SJCRH30 (cell line): ENCODE results near the gene SRSF9. TPM values are rescaled to one million over a fixed set of nuclear protein-coding genes. Genes with fewer than 3 reads are reported as not detected.
A peak's percentile ranks its signal among the peaks of the same experiment; 100 is the strongest.

ENCODE experiments used
- DNase-seq, 2 experiments: peaks; one replicate each; pipeline ENCODE4 v3.0.0-alpha.2; 2015 to 2020
- H3K27ac ChIP-seq: fragments of 250-450 bp; sonication (Bioruptor Pico); 2 replicates; pipeline ENCODE4 v1.5.1; 2020; ENCODE audit warnings: mild to moderate bottlenecking, moderate library complexity
- H3K27me3 ChIP-seq: fragments of 250-450 bp; sonication (Bioruptor Pico); 2 replicates; pipeline ENCODE4 v1.5.1; 2020; ENCODE audit warnings: mild to moderate bottlenecking, moderate library complexity
- H3K36me3 ChIP-seq: fragments of 250-450 bp; sonication (Bioruptor Pico); 2 replicates; pipeline ENCODE4 v1.5.1; 2020; ENCODE audit warnings: mild to moderate bottlenecking, moderate library complexity
- H3K4me1 ChIP-seq: fragments of 250-450 bp; sonication (Bioruptor Pico); 2 replicates; pipeline ENCODE4 v1.5.1; 2020; ENCODE audit warnings: mild to moderate bottlenecking, moderate library complexity
- H3K4me3 ChIP-seq: fragments of 250-450 bp; sonication (Bioruptor Pico); 2 replicates; pipeline ENCODE4 v1.5.1; 2020; ENCODE audit warnings: mild to moderate bottlenecking, moderate library complexity
- H3K9me3 ChIP-seq: fragments of 250-450 bp; sonication (Bioruptor Pico); replicated peaks from 2 replicates; pipeline ENCODE4 v1.5.1; 2020; ENCODE audit warnings: mild to moderate bottlenecking, moderate library complexity
- total RNA-seq: library from RNA; depleted of rRNA; stranded (reverse); fragments of >200 nt; shearing (Covaris generic); gene quantifications from 2 replicates; pipeline ENCODE4 v1.2.3, GENCODE V29; 2014

SRSF9 gene
- total RNA-seq, 1 experiment from 2014 or later, result 136 TPM

GRCh38 chr12:120445911-120446843, 23.4 kb downstream of the SRSF9 start, which contains the start of the genes GATC and TRIAP1:
Gene GATC (plus strand): TSS chr12:120446444. CDS start chr12:120446481, 37 bp downstream.
Gene TRIAP1 (minus strand): TSS chr12:120446384. CDS start chr12:120446372, 12 bp downstream.
- peak within 1 kb of the TSS; percentile 54 for H3K27ac ChIP-seq
- no peaks in the 10 kb centered on the region for H3K27me3 ChIP-seq
- peak within 1 kb of the TSS; percentile 94 for H3K4me3 ChIP-seq
- H3K36me3 ChIP-seq, result peaks cover 18% of the 10 kb centered on the region
- H3K4me1 ChIP-seq, result peaks cover 4% of the 10 kb centered on the region; the same call in 1 of the 2 replicates
- DNase-seq, result peak; percentile 78 to 84
- no peaks in the 10 kb centered on the region for H3K9me3 ChIP-seq

- Histone ChIP-seq H3K27ac (no peak overlapping the region), H3K4me1 (peaks cover 4% of the 10 kb centered on the region; the same call in 1 of the 2 replicates), H3K4me3 (no peak overlapping the region), H3K9me3 (no peaks in the 10 kb centered on the region), H3K36me3 (peaks cover 21% of the 10 kb centered on the region), H3K27me3 (no peaks in the 10 kb centered on the region)
- no peak for DNase-seq
Measured at GRCh38 chr12:120444676-120445075, 24.9 kb downstream of the SRSF9 start.

DNA sequence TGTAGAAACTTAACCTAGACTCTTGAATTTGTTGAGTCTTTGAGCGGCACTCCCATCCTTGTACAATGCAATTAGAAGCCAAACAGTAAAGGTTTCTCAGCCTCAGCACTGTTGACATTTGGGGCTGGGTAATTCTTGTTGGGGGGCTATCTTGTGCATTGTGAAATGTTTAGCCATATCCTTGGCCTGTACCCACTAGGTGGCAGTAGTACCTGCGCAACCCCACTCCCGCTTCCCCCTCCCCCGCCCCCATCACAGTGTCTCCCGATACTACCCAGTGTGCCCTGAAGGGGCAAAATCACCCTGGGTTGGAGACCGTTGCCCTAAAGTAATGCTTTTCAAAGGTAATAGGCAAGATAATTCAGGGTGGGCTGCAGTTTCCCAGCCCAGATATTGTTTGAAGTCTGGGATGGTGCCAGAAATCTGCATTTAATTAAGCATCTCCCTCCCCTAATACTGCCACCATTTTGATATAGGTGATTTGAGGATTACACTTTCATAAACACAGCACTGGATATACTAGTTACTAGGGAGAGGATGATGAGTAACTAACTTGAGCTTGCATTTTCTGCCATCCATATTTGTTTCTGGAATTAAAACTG, 29.8 kb downstream of the SRSF9 start:
- no peaks in the 10 kb centered on the region for H3K27me3 ChIP-seq
- H3K4me1 ChIP-seq, result no peaks in the 10 kb centered on the region
- peaks cover 25% of the 10 kb centered on the region for H3K36me3 ChIP-seq
- no peak overlapping the region for H3K4me3 ChIP-seq
- DNase-seq, result peak; percentile 61 to 73
- no peaks in the 10 kb centered on the region for H3K9me3 ChIP-seq
- no peak overlapping the region for H3K27ac ChIP-seq

- Histone ChIP-seq H3K27ac (peak overlapping the region; percentile 50), H3K36me3 (peaks cover 20% of the 10 kb centered on the region), H3K4me1 (no peaks in the 10 kb centered on the region), H3K9me3 (no peaks in the 10 kb centered on the region), H3K27me3 (no peaks in the 10 kb centered on the region), H3K4me3 (peak overlapping the region; percentile 74)
- DNase-seq, result no peak
Measured at GRCh38 chr12:120438495-120439198, 30.9 kb downstream of the SRSF9 start.

GRCh38 chr12:120437735-120438494, 31.6 kb downstream of the SRSF9 start, which contains the start of gene COX6A1:
Gene COX6A1 (plus strand): TSS chr12:120438113. CDS start chr12:120438127, 14 bp downstream.
- Histone ChIP-seq H3K27me3 (no peaks in the 10 kb centered on the region), H3K9me3 (no peaks in the 10 kb centered on the region), H3K4me1 (no peaks in the 10 kb centered on the region), H3K36me3 (peaks cover 20% of the 10 kb centered on the region), H3K4me3 (peak within 1 kb of the TSS; percentile 74), H3K27ac (peak within 1 kb of the TSS; percentile 50)
- DNase-seq, result peak; percentile 97 to 98

DNA sequence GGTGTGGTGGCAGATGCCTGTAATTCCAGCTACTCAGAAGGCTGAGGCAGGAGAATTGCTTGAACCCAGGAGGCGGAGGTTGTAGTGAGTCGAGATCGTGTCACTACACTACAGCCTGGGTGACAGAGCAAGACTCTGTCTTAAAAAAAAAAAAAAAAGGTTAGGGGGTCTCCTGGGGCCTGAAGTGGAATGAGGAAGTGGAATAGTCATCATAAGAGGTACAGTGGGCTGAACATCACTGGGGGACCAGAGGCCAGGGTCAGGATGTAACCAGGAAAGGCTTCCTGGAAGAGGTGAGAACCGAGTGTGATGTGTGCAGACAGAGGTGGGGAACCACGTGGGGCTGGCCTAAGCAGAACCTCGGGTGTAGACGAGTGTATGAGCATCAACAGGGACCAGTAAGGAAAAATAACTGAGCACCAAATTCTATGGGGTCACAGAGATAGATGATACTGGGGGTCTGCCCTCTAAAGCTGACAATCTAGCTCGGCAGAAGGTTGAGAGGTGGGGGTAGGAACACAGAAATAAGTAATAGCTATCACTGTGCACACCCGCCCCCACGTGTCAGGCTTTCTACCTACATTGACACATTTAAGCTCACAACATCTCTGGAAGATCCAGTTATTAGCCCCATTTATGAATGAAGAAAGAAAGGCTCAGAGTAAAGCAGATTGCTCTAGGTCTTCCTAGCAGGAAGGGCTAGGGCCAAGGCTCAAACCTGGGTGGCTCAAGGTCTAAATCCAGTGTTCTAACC, 36.6 kb downstream of the SRSF9 start:
- H3K27me3 ChIP-seq, result no peaks in the 10 kb centered on the region
- no peaks in the 10 kb centered on the region for H3K4me1 ChIP-seq
- no peaks in the 10 kb centered on the region for H3K9me3 ChIP-seq
- H3K4me3 ChIP-seq, result no peak overlapping the region
- DNase-seq, result no peak
- no peak overlapping the region for H3K27ac ChIP-seq
- no peaks in the 10 kb centered on the region for H3K36me3 ChIP-seq

DNA sequence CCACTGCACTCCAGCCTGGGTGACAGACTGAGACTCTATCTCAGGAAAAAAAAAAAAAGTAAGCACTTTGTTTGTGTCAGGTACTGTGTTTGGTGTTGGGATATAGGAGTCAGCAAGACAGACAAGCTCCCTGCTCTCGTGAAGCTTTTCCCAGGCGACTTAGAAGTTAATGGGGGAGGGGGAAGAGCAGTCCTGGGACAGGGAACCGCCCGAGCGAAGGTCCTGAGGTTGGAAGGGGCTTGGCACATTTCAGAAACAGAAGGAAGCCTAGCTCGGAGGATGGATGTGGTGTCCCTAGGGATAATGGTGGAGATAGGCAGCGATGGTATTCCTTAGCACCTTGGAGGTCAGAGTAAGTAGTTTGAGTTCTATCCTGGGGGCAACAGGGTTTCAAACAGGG, 40.2 kb downstream of the SRSF9 start:
- no peak overlapping the region for H3K4me3 ChIP-seq
- H3K9me3 ChIP-seq, result no peaks in the 10 kb centered on the region
- H3K36me3 ChIP-seq, result no peaks in the 10 kb centered on the region
- H3K27me3 ChIP-seq, result no peaks in the 10 kb centered on the region
- DNase-seq, result no peak
- no peak overlapping the region for H3K27ac ChIP-seq
- no peaks in the 10 kb centered on the region for H3K4me1 ChIP-seq

DNA sequence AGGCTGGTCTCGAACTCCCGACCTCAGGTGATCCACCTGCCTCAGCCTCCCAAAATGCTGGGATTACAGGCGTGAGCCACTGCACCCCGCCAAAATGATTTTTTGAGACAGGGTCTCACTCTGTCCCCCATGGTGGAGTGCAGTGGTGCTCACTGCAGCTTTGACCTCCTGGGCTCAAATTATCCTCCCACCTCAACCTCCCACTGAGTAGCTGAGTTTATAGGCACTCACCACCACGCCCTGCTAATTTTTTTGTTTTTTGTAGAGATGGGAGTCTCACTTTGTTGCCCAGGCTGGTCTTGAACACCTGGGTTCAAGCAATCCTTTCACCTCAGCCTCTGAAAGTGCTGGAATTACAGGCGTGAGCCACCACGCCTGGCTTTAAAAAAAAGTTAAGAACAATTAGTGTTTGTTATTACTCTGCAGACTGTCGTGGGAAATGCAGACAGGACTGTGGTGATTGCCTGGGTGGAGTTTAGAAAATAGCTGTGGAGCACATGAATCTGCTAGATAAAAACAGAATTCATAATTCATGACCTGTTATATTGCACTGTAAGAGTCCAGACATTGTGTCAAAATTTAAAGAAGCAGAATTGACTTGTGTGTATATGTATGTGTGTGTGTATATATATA, 40.8 kb downstream of the SRSF9 start:
- Histone ChIP-seq H3K9me3 (no peaks in the 10 kb centered on the region), H3K36me3 (no peaks in the 10 kb centered on the region), H3K4me1 (no peaks in the 10 kb centered on the region), H3K4me3 (no peak overlapping the region), H3K27ac (no peak overlapping the region), H3K27me3 (no peaks in the 10 kb centered on the region)
- no peak for DNase-seq

GRCh38 chr12:120425797-120426196, 43.8 kb downstream of the SRSF9 start:
- no peak overlapping the region for H3K4me3 ChIP-seq
- no peak overlapping the region for H3K27ac ChIP-seq
- no peaks in the 10 kb centered on the region for H3K9me3 ChIP-seq
- H3K27me3 ChIP-seq, result no peaks in the 10 kb centered on the region
- H3K36me3 ChIP-seq, result no peaks in the 10 kb centered on the region
- no peak for DNase-seq
- H3K4me1 ChIP-seq, result no peaks in the 10 kb centered on the region

DNA sequence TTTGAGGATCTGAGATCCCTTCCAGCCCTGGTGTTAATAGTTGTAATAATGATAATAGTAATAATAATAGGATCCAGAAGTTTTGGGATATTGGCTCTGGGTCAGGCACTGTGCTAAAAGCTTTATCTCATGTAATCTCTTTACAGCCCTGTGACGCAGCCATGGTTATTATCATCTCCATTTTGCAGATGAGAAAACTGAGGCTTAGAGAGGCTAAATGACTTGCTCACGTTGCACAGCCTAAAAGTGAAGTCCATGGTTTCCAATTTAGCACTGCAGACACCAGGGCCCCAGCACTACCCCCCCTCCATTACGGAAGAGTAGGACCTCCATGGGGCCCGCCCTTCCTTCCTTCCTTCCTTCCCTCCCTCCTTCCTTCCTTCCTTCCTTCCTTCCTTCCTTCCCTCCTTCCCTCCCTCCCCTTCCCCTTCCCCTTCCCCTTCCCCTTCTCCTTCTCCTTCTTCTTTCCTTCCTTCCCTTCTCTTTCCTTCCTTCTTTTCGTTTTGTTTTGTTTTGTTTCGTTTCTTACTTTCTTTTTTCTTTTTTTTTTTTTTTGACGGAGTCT, 46.6 kb downstream of the SRSF9 start:
- no peak for DNase-seq

DNA sequence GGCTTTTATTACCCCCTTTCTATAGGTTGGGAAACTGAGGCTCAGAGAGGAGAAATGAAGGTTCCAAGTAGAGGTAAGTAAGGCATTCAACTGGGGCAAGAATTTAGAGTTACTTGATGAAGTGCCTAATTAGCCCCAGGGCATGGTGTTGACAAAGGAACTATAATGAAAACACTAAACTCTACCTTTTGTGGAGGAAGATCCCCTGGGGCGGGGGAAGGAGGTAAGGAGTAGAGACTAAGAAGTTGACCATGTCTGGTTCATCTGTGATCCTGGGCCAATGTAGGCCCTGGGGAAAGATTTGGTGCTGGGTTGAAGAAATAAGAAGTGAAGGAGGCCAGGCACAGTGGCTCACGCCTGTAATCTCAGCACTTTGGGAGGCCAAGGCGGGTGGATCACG, 47.8 kb downstream of the SRSF9 start:
- no peak for DNase-seq
- Histone ChIP-seq H3K27ac (no peak overlapping the region), H3K27me3 (no peaks in the 10 kb centered on the region), H3K4me1 (no peaks in the 10 kb centered on the region), H3K36me3 (no peaks in the 10 kb centered on the region), H3K4me3 (no peak overlapping the region), H3K9me3 (no peaks in the 10 kb centered on the region)

More for the DNA sequence above, 46.6 kb downstream of the SRSF9 start:
- Histone ChIP-seq H3K9me3 (no peaks in the 10 kb centered on the region), H3K4me1 (no peaks in the 10 kb centered on the region), H3K27me3 (no peaks in the 10 kb centered on the region), H3K36me3 (no peaks in the 10 kb centered on the region), H3K4me3 (no peak overlapping the region), H3K27ac (no peak overlapping the region)

DNA sequence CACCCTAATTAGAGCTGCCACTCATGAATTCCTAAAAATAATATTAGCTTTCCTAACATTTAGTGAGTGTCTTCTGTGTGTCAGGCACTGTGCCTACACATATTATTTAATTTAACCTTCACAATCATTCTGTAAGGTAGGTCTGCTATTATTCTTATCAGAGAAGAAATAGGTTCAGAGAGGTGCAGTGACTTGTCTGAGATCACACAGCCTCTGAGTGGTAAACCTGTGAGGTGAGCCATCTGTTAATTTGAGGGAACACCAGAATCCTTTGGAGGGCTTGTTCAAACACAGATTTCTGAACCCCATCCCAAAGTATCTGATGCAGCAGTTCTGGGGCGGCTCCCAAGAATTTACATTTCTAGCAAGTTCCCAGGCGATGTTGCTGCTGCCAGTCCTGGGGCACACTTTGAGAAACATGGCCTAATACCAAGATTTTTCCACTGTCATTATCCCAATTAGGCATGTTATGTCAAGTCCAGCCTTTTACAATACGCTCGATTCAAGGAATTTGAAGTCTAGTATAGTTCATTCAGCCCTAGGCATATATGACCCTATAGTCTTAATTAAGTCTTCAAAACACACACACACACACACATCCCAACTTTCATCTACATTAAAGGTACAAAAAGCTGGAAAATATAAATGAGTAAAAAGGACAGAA, 51.5 kb downstream of the SRSF9 start:
- Histone ChIP-seq H3K4me3 (no peak overlapping the region), H3K4me1 (no peaks in the 10 kb centered on the region), H3K27ac (no peak overlapping the region), H3K27me3 (no peaks in the 10 kb centered on the region), H3K9me3 (no peaks in the 10 kb centered on the region), H3K36me3 (no peaks in the 10 kb centered on the region)
- DNase-seq, result no peak
